PC-3 (cell line): Measurements from ENCODE around the gene TEPSIN. TPM values are rescaled to one million over a fixed set of nuclear protein-coding genes. Genes with fewer than 3 reads are reported as not detected.

Source experiments
- ATAC-seq: fragments of 200-7000 bp; cut with Tn5 transposase; 2 replicates; pipeline ENCODE4 v1.9.1; 2020; ENCODE audit warnings: mild to moderate bottlenecking, moderate library complexity
- BruUV-seq: library from RNA; stranded (reverse); fragments of 400-500 nt; replicated peaks from 2 replicates; lab custom pipeline; 2021; lab: Mats Ljungman, UMichigan
- CTCF ChIA-PET: fragments of 300-600 bp; sonication (Branson Sonifier 250); formaldehyde crosslinking; loops from one replicate; lab custom pipeline; 2022; ENCODE audit warnings: antibody characterized with exemption; lab: Charles Lee
- POLR2A ChIA-PET: fragments of 300-600 bp; sonication (Branson Sonifier 250); formaldehyde crosslinking; loops from one replicate; lab custom pipeline; 2022; ENCODE audit warnings: antibody characterized with exemption; ENCODE audit not compliant: unreplicated experiment; lab: Charles Lee
- DNase-seq: peaks from one replicate; pipeline ENCODE4 v3.0.0-alpha.2; 2015
- H2AFZ ChIP-seq: fragments of 300-600 bp; sonication (generic); 2 replicates; pipeline ENCODE4 v1.6.0; 2016; ENCODE audit warnings: antibody characterized with exemption, low read length
- H3F3A ChIP-seq: fragments of 300-600 bp; sonication (generic); one replicate; pipeline ENCODE4 v1.6.0; 2017; ENCODE audit warnings: antibody characterized with exemption, low read length, control low read depth, mild to moderate bottlenecking; ENCODE audit not compliant: unreplicated experiment
- H3K27ac ChIP-seq: fragments of 300-600 bp; sonication (generic); 2 replicates; pipeline ENCODE4 v1.5.1; 2016; ENCODE audit warnings: mild to moderate bottlenecking, low read length
- H3K27me3 ChIP-seq: fragments of 300-600 bp; sonication (generic); 2 replicates; pipeline ENCODE4 v1.6.1; 2016; ENCODE audit warnings: low read length, mixed read lengths
- H3K36me3 ChIP-seq: fragments of 300-600 bp; sonication (generic); 2 replicates; pipeline ENCODE4 v1.6.1; 2016; ENCODE audit warnings: low read depth, mixed run types, low read length, mixed read lengths
- H3K4me1 ChIP-seq: fragments of 300-600 bp; sonication (generic); 2 replicates; pipeline ENCODE4 v1.5.1; 2016; ENCODE audit warnings: low read length; ENCODE audit not compliant: insufficient read depth
- H3K4me2 ChIP-seq: fragments of 300-600 bp; sonication (generic); 2 replicates; pipeline ENCODE4 v1.6.0; 2016; ENCODE audit warnings: low read length
- H3K4me3 ChIP-seq: fragments of 300-600 bp; sonication (generic); 2 replicates; pipeline ENCODE4 v1.5.1; 2016; ENCODE audit warnings: mild to moderate bottlenecking, low read length, mixed read lengths
- H3K79me2 ChIP-seq: fragments of 300-600 bp; sonication (generic); 2 replicates; pipeline ENCODE4 v1.6.1; 2017; ENCODE audit warnings: low read length, mixed read lengths
- H3K9ac ChIP-seq: fragments of 300-600 bp; sonication (generic); 2 replicates; pipeline ENCODE4 v1.6.0; 2016; ENCODE audit warnings: mild to moderate bottlenecking, low read length
- H3K9me2 ChIP-seq: fragments of 300-600 bp; sonication (generic); replicated peaks from 2 replicates; pipeline ENCODE4 v1.6.1; 2016; ENCODE audit warnings: mixed run types, low read length, mixed read lengths
- H3K9me3 ChIP-seq: fragments of 300-600 bp; sonication (generic); 2 replicates; pipeline ENCODE4 v1.6.1; 2016; ENCODE audit warnings: low read length, mixed read lengths
- H4K20me1 ChIP-seq: fragments of 300-600 bp; sonication (generic); 2 replicates; pipeline ENCODE4 v1.6.1; 2016; ENCODE audit warnings: low read length, mixed read lengths
- CTCF ChIP-seq: fragments of 300-600 bp; sonication (generic); conservative IDR thresholded peaks from 2 replicates; pipeline ENCODE4 v1.5.1; 2017; ENCODE audit warnings: antibody characterized with exemption, low read depth, mild to moderate bottlenecking, low read length
- EZH2 ChIP-seq: fragments of 300-600 bp; sonication (generic); IDR thresholded peaks from one replicate; pipeline ENCODE4 v1.6.1; 2017; ENCODE audit warnings: antibody characterized with exemption, mild to moderate bottlenecking, low read length; ENCODE audit not compliant: unreplicated experiment
- EZH2phosphoT487 ChIP-seq: fragments of 300-600 bp; sonication (generic); IDR thresholded peaks from 2 replicates; pipeline ENCODE4 v1.6.1; 2018; ENCODE audit warnings: mild to moderate bottlenecking, antibody characterized with exemption, low read length, borderline replicate concordance
- intact Hi-C: fragments of 100-400 bp; cut with micrococcal nuclease; formaldehyde crosslinking; loops from 2 replicates; pipeline ENCODE4 v1.9.0; 2023
- total RNA-seq: library from RNA; depleted of rRNA; stranded (reverse); fragments of >200 nt; gene quantifications from 2 replicates; pipeline ENCODE4 v1.2.3, GENCODE V29; 2014

The TEPSIN gene
- total RNA-seq, 1 experiment from 2014 or later = 28.8 TPM

DNA sequence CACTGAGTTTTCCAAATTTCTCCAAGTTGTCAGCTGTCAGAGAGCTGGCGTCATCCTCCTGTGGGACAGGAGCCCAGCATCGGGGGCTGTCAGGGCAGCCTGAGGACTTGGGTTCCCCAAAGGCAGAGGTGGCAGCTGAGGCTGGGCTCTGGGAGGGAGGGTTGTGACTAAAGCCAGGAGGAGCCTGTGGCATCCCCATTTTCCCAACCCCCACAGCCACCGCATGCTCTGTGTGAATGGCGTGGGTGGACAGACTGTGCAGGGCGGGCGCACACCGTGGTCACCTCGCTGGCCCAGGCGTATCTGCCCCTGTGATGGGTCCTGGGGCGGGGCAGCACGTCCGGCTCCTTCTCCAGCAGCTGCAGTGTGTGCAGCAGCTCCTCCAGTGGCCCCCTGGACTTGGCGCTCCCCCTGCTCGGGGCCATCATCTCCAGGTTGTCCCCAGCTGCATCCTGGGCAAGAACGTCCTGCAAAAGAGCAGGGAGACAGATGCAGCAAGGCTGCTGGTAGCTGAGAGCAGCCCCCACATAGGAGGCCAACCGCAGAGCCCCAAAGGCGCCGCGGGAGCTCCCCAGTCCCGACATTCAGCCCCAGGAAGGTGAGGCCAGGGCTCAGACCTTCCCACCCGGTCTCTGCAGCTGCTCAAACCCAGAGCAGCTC is 40.9 kb downstream of the TEPSIN start:
- no peaks in the 10 kb centered on the region for H3K9me2 ChIP-seq
- CTCF ChIA-PET = no interaction called here

DNA sequence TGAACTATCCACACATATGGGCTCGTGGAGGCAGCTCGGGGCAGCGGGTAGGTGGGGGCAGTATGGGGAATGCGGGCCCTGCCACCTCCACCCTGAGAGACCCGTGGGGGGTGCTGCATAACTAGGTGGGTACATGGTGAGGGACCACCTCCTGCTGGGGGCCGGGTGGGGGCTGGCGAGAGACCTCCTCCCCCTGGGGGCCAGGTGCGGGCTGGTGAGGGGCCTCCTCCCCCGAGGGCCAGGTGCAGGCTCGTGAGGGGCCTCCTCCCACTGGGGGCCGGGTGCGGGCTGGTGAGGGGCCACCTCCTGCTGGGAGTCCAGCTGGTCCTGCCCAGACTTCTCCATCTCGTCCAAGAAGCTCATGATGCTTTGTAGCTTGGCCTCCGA is 41.5 kb downstream of the TEPSIN start:
- ChIA-PET POLR2A (no interaction called here), CTCF (no interaction called here)
- intact Hi-C loops = no loop called here
- Histone ChIP-seq H3K79me2 (no peaks in the 10 kb centered on the region), H2AFZ (no peak overlapping the region), H3K4me3 (no peak overlapping the region), H3K27ac (no peak overlapping the region), H3K27me3 (no peaks in the 10 kb centered on the region), H4K20me1 (no peaks in the 10 kb centered on the region), H3K4me2 (no peak overlapping the region), H3K9me3 (no peaks in the 10 kb centered on the region), H3K9ac (no peak overlapping the region), H3K9me2 (no peaks in the 10 kb centered on the region), H3F3A (no peaks in the 10 kb centered on the region), H3K4me1 (no peaks in the 10 kb centered on the region), H3K36me3 (no peaks in the 10 kb centered on the region; the same call in 1 of the 2 replicates)
- no peak for DNase-seq
- BruUV-seq = no TSS peak
- no peak for ATAC-seq
- no peak for TF ChIP-seq EZH2
- no peak for TF ChIP-seq EZH2phosphoT487
- no peak for TF ChIP-seq CTCF

More for the DNA sequence above, 40.9 kb downstream of the TEPSIN start:
- no peak for TF ChIP-seq EZH2
- no peak for TF ChIP-seq EZH2phosphoT487
- TF ChIP-seq CTCF = no peak
- DNase-seq (no peak), ATAC-seq (no peak)
- Histone ChIP-seq H4K20me1 (no peaks in the 10 kb centered on the region), H3K4me3 (no peak overlapping the region), H3F3A (no peaks in the 10 kb centered on the region), H3K9ac (no peak overlapping the region), H3K27ac (no peak overlapping the region), H3K27me3 (no peaks in the 10 kb centered on the region), H3K79me2 (no peaks in the 10 kb centered on the region), H3K4me1 (no peaks in the 10 kb centered on the region), H3K36me3 (no peaks in the 10 kb centered on the region; the same call in 1 of the 2 replicates), H3K9me3 (no peaks in the 10 kb centered on the region), H2AFZ (no peak overlapping the region), H3K4me2 (no peak overlapping the region)
- BruUV-seq = no TSS peak
- POLR2A ChIA-PET = no interaction called here
- intact Hi-C loops = no loop called here
